ENCODE results near the gene OLFM1.

OLFM1 gene

GRCh38 chr9:135073741-135074305, 13.6 kb upstream of the OLFM1 start:
- H3K27ac ChIP-seq (replicated peaks) = no peak overlapping the region
- no peak overlapping the region for H3K4me3 ChIP-seq (replicated peaks; ENCODE audit: insufficient read depth, low read length)
- H3K27me3 ChIP-seq (ENCODE audit: insufficient read depth, poor library complexity, severe bottlenecking) = peaks cover 19% of the 10 kb centered on the region
- DNase-seq (ENCODE audit: low read depth in 1 of 2, low spot score in 1 of 2) = no peak
- no peak for TF ChIP-seq GABPA (IDR thresholded peaks at IDR 0.05; ENCODE audit: low read depth)
- TF ChIP-seq SPI1 (IDR thresholded peaks at IDR 0.05; ENCODE audit: borderline replicate concordance, low read depth) = no peak
- no peak for TF ChIP-seq CTCF (IDR thresholded peaks at IDR 0.05; ENCODE audit: insufficient read depth, low read length)
- no peak for TF ChIP-seq REST (IDR thresholded peaks at IDR 0.05; ENCODE audit: insufficient replicate concordance, low read depth)
- TF ChIP-seq POLR2AphosphoS5 (IDR thresholded peaks at IDR 0.05; ENCODE audit: low read depth) = no peak

GRCh38 chr9:135074354-135075233, 12.9 kb upstream of the OLFM1 start:
- no peak for DNase-seq (ENCODE audit: low read depth in 1 of 2, low spot score in 1 of 2)
- Histone ChIP-seq H3K27me3 (ENCODE audit: insufficient read depth, poor library complexity, severe bottlenecking) (peaks cover 19% of the 10 kb centered on the region), H3K27ac (replicated peaks) (no peak overlapping the region), H3K4me3 (replicated peaks; ENCODE audit: insufficient read depth, low read length) (no peak overlapping the region)
- TF ChIP-seq SPI1 (IDR thresholded peaks at IDR 0.05; ENCODE audit: borderline replicate concordance, low read depth) (no peak), GABPA (IDR thresholded peaks at IDR 0.05; ENCODE audit: low read depth) (no peak), CTCF (IDR thresholded peaks at IDR 0.05; ENCODE audit: insufficient read depth, low read length) (no peak), REST (IDR thresholded peaks at IDR 0.05; ENCODE audit: insufficient replicate concordance, low read depth) (no peak), POLR2AphosphoS5 (IDR thresholded peaks at IDR 0.05; ENCODE audit: low read depth) (no peak)

- Histone ChIP-seq H3K27ac (replicated peaks) (no peak overlapping the region), H3K27me3 (ENCODE audit: insufficient read depth, poor library complexity, severe bottlenecking) (peaks cover 19% of the 10 kb centered on the region), H3K4me3 (replicated peaks; ENCODE audit: insufficient read depth, low read length) (no peak overlapping the region)
- TF ChIP-seq CTCF (IDR thresholded peaks at IDR 0.05; ENCODE audit: insufficient read depth, low read length) (no peak), REST (IDR thresholded peaks at IDR 0.05; ENCODE audit: insufficient replicate concordance, low read depth) (no peak), SPI1 (IDR thresholded peaks at IDR 0.05; ENCODE audit: borderline replicate concordance, low read depth) (no peak), POLR2AphosphoS5 (IDR thresholded peaks at IDR 0.05; ENCODE audit: low read depth) (no peak), GABPA (IDR thresholded peaks at IDR 0.05; ENCODE audit: low read depth) (no peak)
- no peak for DNase-seq (ENCODE audit: low read depth in 1 of 2, low spot score in 1 of 2)
Observed at GRCh38 chr9:135075234-135076142, 12.0 kb upstream of the OLFM1 start.

All from HL-60 (cell line).